Mononuclear cell (primary cell): Measurements from ENCODE around the gene EIPR1. TPM values are rescaled to one million over a fixed set of nuclear protein-coding genes. Genes with fewer than 3 reads are reported as not detected.

Experiments
- H3K27me3 ChIP-seq: 2 replicates; pipeline ENCODE4 v1.6.0; 2011; ENCODE audit warnings: low read length, control low read depth; ENCODE audit not compliant: insufficient read depth
- H3K4me1 ChIP-seq: 2 replicates; pipeline ENCODE4 v1.5.1; 2011; ENCODE audit warnings: mild to moderate bottlenecking, low read length, control low read depth; ENCODE audit not compliant: insufficient read depth
- H3K4me3 ChIP-seq: 2 replicates; pipeline ENCODE4 v1.5.1; 2011; ENCODE audit warnings: mild to moderate bottlenecking, low read length, moderate library complexity
- H3K9me3 ChIP-seq: 2 replicates; pipeline ENCODE4 v1.5.1; 2011; ENCODE audit warnings: low read depth, mild to moderate bottlenecking, control low read depth, low read length
- total RNA-seq: library from RNA; depleted of rRNA; stranded (reverse); fragments of >200 nt; gene quantifications from one replicate; pipeline ENCODE4 v1.2.3, GENCODE V29; 2012

The EIPR1 gene
- total RNA-seq, 1 donor: 10.0 TPM

- Histone ChIP-seq H3K4me1 (peaks cover 17% of the 10 kb centered on the region), H3K9me3 (peaks cover 4% of the 10 kb centered on the region), H3K4me3 (no peak overlapping the region), H3K27me3 (no peaks in the 10 kb centered on the region)
Measured at GRCh38 chr2:3355951-3356569, 21.6 kb downstream of the EIPR1 start.

GRCh38 chr2:3354986-3355385 is 22.6 kb downstream of the EIPR1 start:
- H3K4me1 ChIP-seq: peaks cover 17% of the 10 kb centered on the region
- H3K27me3 ChIP-seq: no peaks in the 10 kb centered on the region
- H3K4me3 ChIP-seq: no peak overlapping the region
- H3K9me3 ChIP-seq: peaks cover 4% of the 10 kb centered on the region

- H3K27me3 ChIP-seq: no peaks in the 10 kb centered on the region
- H3K4me1 ChIP-seq: no peaks in the 10 kb centered on the region
- H3K9me3 ChIP-seq: peaks cover 4% of the 10 kb centered on the region
- H3K4me3 ChIP-seq: no peak overlapping the region
Measured at GRCh38 chr2:3349211-3349693, 28.4 kb downstream of the EIPR1 start.

- peaks cover 4% of the 10 kb centered on the region for H3K9me3 ChIP-seq
- H3K27me3 ChIP-seq: no peaks in the 10 kb centered on the region
- no peaks in the 10 kb centered on the region for H3K4me1 ChIP-seq
- H3K4me3 ChIP-seq: no peak overlapping the region
Measured at GRCh38 chr2:3348767-3349166, 28.9 kb downstream of the EIPR1 start.

- Histone ChIP-seq H3K27me3 (no peaks in the 10 kb centered on the region), H3K4me3 (no peak overlapping the region), H3K9me3 (no peaks in the 10 kb centered on the region), H3K4me1 (no peaks in the 10 kb centered on the region)
Measured at GRCh38 chr2:3345621-3346020, 32.0 kb downstream of the EIPR1 start.

GRCh38 chr2:3344897-3345296 is 32.7 kb downstream of the EIPR1 start:
- Histone ChIP-seq H3K9me3 (no peaks in the 10 kb centered on the region), H3K27me3 (no peaks in the 10 kb centered on the region), H3K4me1 (no peaks in the 10 kb centered on the region), H3K4me3 (no peak overlapping the region)

GRCh38 chr2:3343012-3343411 is 34.6 kb downstream of the EIPR1 start:
- H3K4me1 ChIP-seq: no peaks in the 10 kb centered on the region
- no peak overlapping the region for H3K4me3 ChIP-seq
- no peaks in the 10 kb centered on the region for H3K9me3 ChIP-seq
- no peaks in the 10 kb centered on the region for H3K27me3 ChIP-seq

- Histone ChIP-seq H3K27me3 (no peaks in the 10 kb centered on the region), H3K4me3 (no peak overlapping the region), H3K4me1 (no peaks in the 10 kb centered on the region), H3K9me3 (no peaks in the 10 kb centered on the region)
Measured at GRCh38 chr2:3342324-3342723, 35.3 kb downstream of the EIPR1 start.

- no peaks in the 10 kb centered on the region for H3K9me3 ChIP-seq
- no peaks in the 10 kb centered on the region for H3K27me3 ChIP-seq
- H3K4me3 ChIP-seq: no peak overlapping the region
- no peaks in the 10 kb centered on the region for H3K4me1 ChIP-seq
Measured at GRCh38 chr2:3341336-3341735, 36.3 kb downstream of the EIPR1 start.

GRCh38 chr2:3340144-3340543 is 37.5 kb downstream of the EIPR1 start:
- no peak overlapping the region for H3K4me3 ChIP-seq
- H3K27me3 ChIP-seq: no peaks in the 10 kb centered on the region
- H3K4me1 ChIP-seq: no peaks in the 10 kb centered on the region
- H3K9me3 ChIP-seq: no peaks in the 10 kb centered on the region

- Histone ChIP-seq H3K27me3 (no peaks in the 10 kb centered on the region), H3K9me3 (no peaks in the 10 kb centered on the region), H3K4me3 (no peak overlapping the region), H3K4me1 (no peaks in the 10 kb centered on the region)
Measured at GRCh38 chr2:3338340-3338739, 39.3 kb downstream of the EIPR1 start.

GRCh38 chr2:3336844-3337243 is 40.8 kb downstream of the EIPR1 start:
- H3K4me1 ChIP-seq: no peaks in the 10 kb centered on the region
- H3K9me3 ChIP-seq: no peaks in the 10 kb centered on the region
- no peaks in the 10 kb centered on the region for H3K27me3 ChIP-seq
- no peak overlapping the region for H3K4me3 ChIP-seq

- Histone ChIP-seq H3K4me1 (no peaks in the 10 kb centered on the region), H3K4me3 (no peak overlapping the region), H3K9me3 (no peaks in the 10 kb centered on the region), H3K27me3 (no peaks in the 10 kb centered on the region)
Measured at GRCh38 chr2:3334392-3335345, 42.9 kb downstream of the EIPR1 start.

GRCh38 chr2:3332133-3332532 is 45.5 kb downstream of the EIPR1 start:
- H3K4me3 ChIP-seq: no peak overlapping the region
- no peaks in the 10 kb centered on the region for H3K9me3 ChIP-seq
- H3K4me1 ChIP-seq: no peaks in the 10 kb centered on the region
- no peaks in the 10 kb centered on the region for H3K27me3 ChIP-seq

- Histone ChIP-seq H3K27me3 (no peaks in the 10 kb centered on the region), H3K9me3 (no peaks in the 10 kb centered on the region), H3K4me3 (no peak overlapping the region), H3K4me1 (no peaks in the 10 kb centered on the region)
Measured at GRCh38 chr2:3329491-3329890, 48.1 kb downstream of the EIPR1 start.
